GM06990 (cell line): ENCODE measurements around the gene GHITM.
"Not testable (repeated sequence)": the region's sequence is repeated elsewhere in the genome, so short reads cannot be mapped to it uniquely, and the experiment has no call there.

ENCODE experiments used
- DNase-seq: peaks from one replicate; pipeline ENCODE4 v3.0.0-alpha.2; 2011; ENCODE audit not compliant: insufficient read length; ENCODE audit errors: extremely low read depth
- H3K27me3 ChIP-seq: replicated peaks from 2 replicates; pipeline ENCODE4 v1.6.0; 2011; ENCODE audit warnings: low read length; ENCODE audit not compliant: control insufficient read depth, insufficient read depth
- H3K36me3 ChIP-seq: 2 replicates; pipeline ENCODE4 v1.5.1; 2011; ENCODE audit warnings: low read length; ENCODE audit not compliant: control insufficient read depth, insufficient read depth
- H3K4me3 ChIP-seq: replicated peaks from 2 replicates; pipeline ENCODE4 v1.5.1; 2011; ENCODE audit warnings: low read depth, mild to moderate bottlenecking, control low read depth, low read length
- CTCF ChIP-seq: IDR thresholded peaks from 2 replicates; pipeline ENCODE4 v1.5.1; 2011; ENCODE audit warnings: low read length, control low read depth, mild to moderate bottlenecking, inconsistent platforms; ENCODE audit not compliant: insufficient read depth, poor library complexity, severe bottlenecking

The GHITM gene

GRCh38 chr10:84177541-84178141, 38.3 kb downstream of the GHITM start:
- H3K36me3 ChIP-seq, result no peaks in the 10 kb centered on the region
- DNase-seq, result peak; percentile 45
- H3K4me3 ChIP-seq, result no peak overlapping the region
- H3K27me3 ChIP-seq, result no peaks in the 10 kb centered on the region
- TF ChIP-seq CTCF, result no peak

- TF ChIP-seq CTCF, result no peak
- Histone ChIP-seq H3K27me3 (no peaks in the 10 kb centered on the region), H3K36me3 (no peaks in the 10 kb centered on the region), H3K4me3 (no peak overlapping the region)
- no peak for DNase-seq
These were observed 38.9 kb downstream of the GHITM start for GRCh38 chr10:84178160-84178609.

GRCh38 chr10:84179059-84179710, 39.9 kb downstream of the GHITM start:
- H3K36me3 ChIP-seq, result no peaks in the 10 kb centered on the region
- no peak for TF ChIP-seq CTCF
- H3K27me3 ChIP-seq, result no peaks in the 10 kb centered on the region
- peak; percentile 64 for DNase-seq
- H3K4me3 ChIP-seq, result no peak overlapping the region; the same call in 1 of the 2 replicates

GRCh38 chr10:84180386-84180785, 41.1 kb downstream of the GHITM start:
- not testable (repeated sequence) for H3K27me3 ChIP-seq, H3K4me3 ChIP-seq, DNase-seq, H3K36me3 ChIP-seq

- DNase-seq, result no peak
- H3K36me3 ChIP-seq, result no peaks in the 10 kb centered on the region
- no peaks in the 10 kb centered on the region for H3K27me3 ChIP-seq
- TF ChIP-seq CTCF, result no peak
- no peak overlapping the region for H3K4me3 ChIP-seq
These were observed 42.3 kb downstream of the GHITM start for GRCh38 chr10:84181631-84182030.

- Histone ChIP-seq H3K27me3 (no peaks in the 10 kb centered on the region), H3K36me3 (no peaks in the 10 kb centered on the region), H3K4me3 (no peak overlapping the region)
- TF ChIP-seq CTCF, result no peak
- no peak for DNase-seq
These were observed 45.2 kb downstream of the GHITM start for GRCh38 chr10:84184517-84184916.
